HG03520 (cell line): ENCODE results near the gene GPR34.

Source experiments
- ATAC-seq: cut with Tn5 transposase; IDR thresholded peaks from one replicate; pipeline ENCODE4 v1.9.1; 2021; ENCODE audit warnings: mild to moderate bottlenecking, moderate library complexity; ENCODE audit not compliant: unreplicated experiment

GPR34 gene

GRCh38 chrX:41732260-41732659 lies 43.5 kb downstream of the GPR34 start:
- ATAC-seq, result no peak

- ATAC-seq, result peak; percentile 97
These were observed 45.2 kb downstream of the GPR34 start for GRCh38 chrX:41733939-41734338.

- no peak for ATAC-seq
These were observed 45.8 kb downstream of the GPR34 start for GRCh38 chrX:41734530-41734929.

- ATAC-seq, result no peak
These were observed 48.3 kb downstream of the GPR34 start for GRCh38 chrX:41737065-41737464.

GRCh38 chrX:41739871-41740270 lies 51.1 kb downstream of the GPR34 start:
- no peak for ATAC-seq
